Trophoblast cell (in vitro differentiated cells and primary cell): ENCODE measurements around the gene NKX2-2.

Experiments
- DNase-seq, 2 donors: peaks; one replicate each; pipeline ENCODE4 v3.0.0-alpha.2; 2016
- H2AFZ ChIP-seq: 2 replicates; pipeline ENCODE4 v1.6.1; 2013; ENCODE audit warnings: low read length, moderate library complexity, mild to moderate bottlenecking; ENCODE audit not compliant: insufficient read depth, poor library complexity
- H2AK5ac ChIP-seq: 2 replicates; pipeline ENCODE4 v1.6.1; 2013; ENCODE audit warnings: mild to moderate bottlenecking, low read length
- H2BK120ac ChIP-seq: 2 replicates; pipeline ENCODE4 v1.6.1; 2013; ENCODE audit warnings: low read length, mild to moderate bottlenecking, moderate library complexity; ENCODE audit not compliant: insufficient read depth, poor library complexity
- H2BK12ac ChIP-seq: 2 replicates; pipeline ENCODE4 v1.6.1; 2013; ENCODE audit warnings: mild to moderate bottlenecking, low read length, moderate library complexity
- H2BK5ac ChIP-seq: 2 replicates; pipeline ENCODE4 v1.6.1; 2013; ENCODE audit warnings: low read length, low read depth, moderate library complexity, mild to moderate bottlenecking; ENCODE audit not compliant: poor library complexity
- H3K14ac ChIP-seq: 2 replicates; pipeline ENCODE4 v1.6.1; 2013; ENCODE audit warnings: mild to moderate bottlenecking, low read length
- H3K18ac ChIP-seq: 2 replicates; pipeline ENCODE4 v1.6.1; 2013; ENCODE audit warnings: mild to moderate bottlenecking, low read length
- H3K23ac ChIP-seq: 2 replicates; pipeline ENCODE4 v1.6.1; 2013; ENCODE audit warnings: low read length
- H3K27ac ChIP-seq: 2 replicates; pipeline ENCODE4 v1.5.1; 2013; ENCODE audit warnings: low read depth, mild to moderate bottlenecking, inconsistent platforms, low read length, moderate library complexity
- H3K27me3 ChIP-seq: 2 replicates; pipeline ENCODE4 v1.6.1; 2013; ENCODE audit warnings: inconsistent platforms, mild to moderate bottlenecking, low read length, moderate library complexity; ENCODE audit not compliant: insufficient read depth
- H3K36me3 ChIP-seq, 2 experiments: 1 replicate in 1 of 2; 2 replicates in 1 of 2; pipeline ENCODE4 v1.6.1; 2013; ENCODE audit warnings: low read length in 2 of 2, mild to moderate bottlenecking in 2 of 2, moderate library complexity in 1 of 2; ENCODE audit not compliant: insufficient read depth in 2 of 2, control insufficient read depth in 1 of 2
- H3K4ac ChIP-seq: 2 replicates; pipeline ENCODE4 v1.6.1; 2013; ENCODE audit warnings: low read depth, mild to moderate bottlenecking, low read length, moderate library complexity
- H3K4me1 ChIP-seq, 2 experiments: 1 replicate in 1 of 2; 2 replicates in 1 of 2; pipeline ENCODE4 v1.6.1; 2013; ENCODE audit warnings: low read length in 2 of 2, mild to moderate bottlenecking in 2 of 2, moderate library complexity in 1 of 2; ENCODE audit not compliant: insufficient read depth in 2 of 2, control insufficient read depth in 1 of 2
- H3K4me2 ChIP-seq: 2 replicates; pipeline ENCODE4 v1.6.1; 2013; ENCODE audit warnings: inconsistent platforms, mild to moderate bottlenecking, low read length, moderate library complexity
- H3K4me3 ChIP-seq: 2 replicates; pipeline ENCODE4 v1.5.1; 2013; ENCODE audit warnings: mild to moderate bottlenecking, low read depth, low read length, inconsistent platforms
- H3K79me1 ChIP-seq: one replicate; pipeline ENCODE4 v1.6.1; 2013; ENCODE audit warnings: low read length
- H3K79me2 ChIP-seq: 2 replicates; pipeline ENCODE4 v1.6.1; 2013; ENCODE audit warnings: low read length, mild to moderate bottlenecking; ENCODE audit not compliant: control insufficient read depth, insufficient read depth, poor library complexity
- H3K9ac ChIP-seq: 2 replicates; pipeline ENCODE4 v1.6.1; 2013; ENCODE audit warnings: mild to moderate bottlenecking, low read length
- H3K9me3 ChIP-seq: 2 replicates; pipeline ENCODE4 v1.6.1; 2013; ENCODE audit warnings: low read depth, mild to moderate bottlenecking, control low read depth, inconsistent platforms, low read length; ENCODE audit not compliant: insufficient read depth
- H4K12ac ChIP-seq: 2 replicates; pipeline ENCODE4 v1.6.1; 2013; ENCODE audit warnings: low read depth, mild to moderate bottlenecking, low read length, moderate library complexity
- H4K8ac ChIP-seq: 2 replicates; pipeline ENCODE4 v1.6.1; 2013; ENCODE audit warnings: low read depth, mild to moderate bottlenecking, low read length, moderate library complexity
- H4K91ac ChIP-seq: one replicate; pipeline ENCODE4 v1.6.1; 2013; ENCODE audit warnings: low read depth, mild to moderate bottlenecking, low read length, moderate library complexity
- WGBS: extraction: QIAGEN DNeasy Blood & Tissue Kit; methylation state at CpG from one replicate; pipeline ENCODE4 v1.1.7; 2013; ENCODE audit warnings: missing lambda C conversion rate; ENCODE audit not compliant: insufficient read length, insufficient coverage; ENCODE audit errors: extremely low coverage; 5-methylcytosine and 5-hydroxymethylcytosine counted together

The NKX2-2 gene

DNA sequence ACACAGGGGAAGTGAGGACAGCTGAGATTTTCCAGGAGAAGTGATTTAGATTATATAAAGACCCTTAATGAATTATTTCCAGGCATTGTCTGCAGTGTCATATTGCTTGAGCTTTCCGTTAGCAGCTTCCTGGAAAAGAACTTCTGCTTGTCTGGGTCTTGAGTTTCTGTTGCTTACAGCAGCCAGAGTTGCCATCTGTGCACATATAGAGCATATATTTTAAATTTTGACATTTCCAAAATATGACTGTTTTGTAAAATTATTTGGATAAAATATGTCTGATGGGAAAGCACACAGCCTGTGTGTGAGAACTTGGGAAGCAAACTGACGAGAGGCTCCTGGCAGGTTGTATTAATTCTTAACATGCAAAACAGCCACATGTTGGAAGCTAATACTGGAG lies 21.0 kb upstream of the NKX2-2 start:
- Histone ChIP-seq H4K8ac (no peak overlapping the region), H3K79me1 (no peaks in the 10 kb centered on the region), H3K23ac (no peak overlapping the region), H3K4me3 (no peak overlapping the region), H2BK12ac (no peak overlapping the region), H3K27ac (no peak overlapping the region), H3K18ac (no peak overlapping the region), H3K79me2 (no peaks in the 10 kb centered on the region), H3K4me1 (no peaks in the 10 kb centered on the region), H3K27me3 (no peaks in the 10 kb centered on the region), H4K91ac (no peak overlapping the region), H3K9ac (no peak overlapping the region), H3K14ac (no peak overlapping the region), H3K4me2 (no peak overlapping the region), H3K36me3 (no peaks in the 10 kb centered on the region), H2BK120ac (no peak overlapping the region), H4K12ac (no peak overlapping the region), H2AK5ac (no peak overlapping the region), H3K9me3 (no peaks in the 10 kb centered on the region), H2BK5ac (no peak overlapping the region), H2AFZ (no peak overlapping the region), H3K4ac (no peak overlapping the region)
- no peak for DNase-seq
- no CpG with 5 or more reads among the region's 2 CpGs for WGBS

DNA sequence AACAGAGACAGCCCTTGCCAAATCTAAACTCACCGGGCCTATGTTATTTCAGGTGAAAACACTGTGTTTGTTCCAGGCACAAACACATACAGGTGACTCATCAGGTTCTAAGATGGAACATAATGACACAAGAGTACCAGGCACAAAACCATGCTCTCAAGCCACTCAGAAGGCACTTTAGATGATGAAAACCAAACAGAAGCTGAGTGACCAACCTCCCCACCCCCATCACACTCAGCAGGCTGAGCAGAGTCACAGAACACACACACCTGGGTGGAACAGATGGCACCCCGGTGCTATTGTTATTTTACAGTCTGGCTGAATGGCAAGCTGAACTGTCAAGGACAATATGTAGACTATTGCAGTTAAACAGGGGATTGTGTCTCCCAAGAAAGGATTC lies 20.6 kb upstream of the NKX2-2 start:
- no CpG with 5 or more reads among the region's 2 CpGs for WGBS

DNA sequence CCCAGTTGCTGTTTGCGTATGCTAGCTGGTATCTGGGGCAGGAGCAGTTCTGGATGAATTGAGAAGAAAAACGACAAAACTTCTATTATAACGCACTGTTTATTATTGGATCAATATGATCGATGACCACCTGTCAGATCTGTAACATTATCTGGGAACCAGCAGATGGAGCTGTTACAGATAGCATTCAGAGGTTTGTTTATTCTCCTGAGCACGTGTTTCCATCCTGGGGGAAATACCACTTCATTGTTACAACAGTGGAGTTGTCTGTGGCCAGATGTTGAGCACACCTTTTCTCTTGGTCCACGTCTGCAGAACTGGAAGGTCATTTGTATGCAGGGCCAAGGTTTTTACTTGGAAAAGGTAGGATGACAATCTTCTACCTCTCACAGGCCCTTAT lies 16.0 kb upstream of the NKX2-2 start:
- H3K4ac ChIP-seq = no peak overlapping the region
- H3K23ac ChIP-seq = no peak overlapping the region
- no peak overlapping the region for H2AFZ ChIP-seq
- no peak overlapping the region for H3K9ac ChIP-seq
- no peak overlapping the region for H3K14ac ChIP-seq
- no peak overlapping the region for H3K4me3 ChIP-seq
- H2BK5ac ChIP-seq = no peak overlapping the region
- WGBS = no CpG with 5 or more reads among the region's 6 CpGs
- peaks cover 3% of the 10 kb centered on the region for H3K9me3 ChIP-seq
- DNase-seq = no peak
- no peaks in the 10 kb centered on the region for H3K79me1 ChIP-seq
- no peak overlapping the region for H2BK120ac ChIP-seq
- no peak overlapping the region for H4K8ac ChIP-seq
- H2AK5ac ChIP-seq = no peak overlapping the region
- H3K27ac ChIP-seq = no peak overlapping the region
- no peak overlapping the region for H2BK12ac ChIP-seq
- H3K79me2 ChIP-seq = no peaks in the 10 kb centered on the region
- no peaks in the 10 kb centered on the region for H3K36me3 ChIP-seq
- no peak overlapping the region for H4K91ac ChIP-seq
- no peak overlapping the region for H3K18ac ChIP-seq
- no peak overlapping the region for H3K4me2 ChIP-seq
- H3K27me3 ChIP-seq = peaks cover 8% of the 10 kb centered on the region
- no peak overlapping the region for H4K12ac ChIP-seq
- no peaks in the 10 kb centered on the region for H3K4me1 ChIP-seq

More for the DNA sequence above, 20.6 kb upstream of the NKX2-2 start:
- H3K4ac ChIP-seq = no peak overlapping the region
- no peaks in the 10 kb centered on the region for H3K79me1 ChIP-seq
- no peak overlapping the region for H3K14ac ChIP-seq
- H3K36me3 ChIP-seq = no peaks in the 10 kb centered on the region
- H2AK5ac ChIP-seq = no peak overlapping the region
- H3K9me3 ChIP-seq = no peaks in the 10 kb centered on the region
- no peak overlapping the region for H3K18ac ChIP-seq
- H3K4me3 ChIP-seq = no peak overlapping the region
- H4K91ac ChIP-seq = no peak overlapping the region
- H3K9ac ChIP-seq = no peak overlapping the region
- no peaks in the 10 kb centered on the region for H3K4me1 ChIP-seq
- no peak overlapping the region for H2BK5ac ChIP-seq
- no peak for DNase-seq
- H3K27me3 ChIP-seq = no peaks in the 10 kb centered on the region
- no peak overlapping the region for H4K8ac ChIP-seq
- H2AFZ ChIP-seq = no peak overlapping the region
- H4K12ac ChIP-seq = no peak overlapping the region
- H2BK120ac ChIP-seq = no peak overlapping the region
- H3K27ac ChIP-seq = no peak overlapping the region
- H2BK12ac ChIP-seq = no peak overlapping the region
- H3K23ac ChIP-seq = no peak overlapping the region
- H3K4me2 ChIP-seq = no peak overlapping the region
- H3K79me2 ChIP-seq = no peaks in the 10 kb centered on the region

DNA sequence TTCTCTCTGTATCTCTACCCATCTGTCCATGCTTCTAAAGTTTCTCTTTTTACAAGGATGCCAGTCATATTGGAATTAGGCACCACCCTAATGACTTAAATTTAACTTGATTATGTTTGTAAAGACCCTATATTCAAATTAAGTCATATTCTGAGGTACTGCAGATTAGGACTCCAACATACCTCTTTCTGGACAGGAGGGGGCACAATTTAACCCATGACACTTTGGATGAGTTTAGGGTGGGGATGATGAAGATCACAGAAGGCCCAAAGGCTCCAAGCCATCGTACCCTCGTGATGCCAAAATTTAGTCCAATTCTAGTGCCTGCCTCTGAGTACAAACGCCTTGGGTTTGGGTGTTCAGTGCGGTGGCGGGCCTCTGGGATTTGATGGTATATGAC lies 15.0 kb upstream of the NKX2-2 start:
- H3K9me3 ChIP-seq = peaks cover 3% of the 10 kb centered on the region
- no peaks in the 10 kb centered on the region for H3K4me1 ChIP-seq
- H3K4me3 ChIP-seq = no peak overlapping the region
- H2BK5ac ChIP-seq = no peak overlapping the region
- no peak overlapping the region for H4K12ac ChIP-seq
- H2BK12ac ChIP-seq = no peak overlapping the region
- no peaks in the 10 kb centered on the region for H3K79me2 ChIP-seq
- no peak overlapping the region for H4K91ac ChIP-seq
- no peak overlapping the region for H3K27ac ChIP-seq
- no peak overlapping the region for H2AFZ ChIP-seq
- no peak for DNase-seq
- no peaks in the 10 kb centered on the region for H3K36me3 ChIP-seq
- no peaks in the 10 kb centered on the region for H3K79me1 ChIP-seq
- H3K18ac ChIP-seq = no peak overlapping the region
- H3K4ac ChIP-seq = no peak overlapping the region
- H3K14ac ChIP-seq = no peak overlapping the region
- no peak overlapping the region for H3K4me2 ChIP-seq
- H2AK5ac ChIP-seq = no peak overlapping the region
- no peak overlapping the region for H2BK120ac ChIP-seq
- no peak overlapping the region for H3K9ac ChIP-seq
- H3K27me3 ChIP-seq = peaks cover 14% of the 10 kb centered on the region
- H3K23ac ChIP-seq = no peak overlapping the region
- H4K8ac ChIP-seq = no peak overlapping the region
- WGBS = no CpG with 5 or more reads among the region's 5 CpGs
